Transverse colon (tissue), 4 donors: ENCODE data around the gene RAD9A. TPM values are rescaled to one million over a fixed set of nuclear protein-coding genes. Genes with fewer than 3 reads are reported as not detected.

ENCODE experiments used
- DNase-seq: peaks from one replicate; pipeline ENCODE4 v3.0.0-alpha.2; 2019
- H3K27ac ChIP-seq, 4 donors: fragments of 200-600 bp; sonication (generic); 2 replicates each; pipeline ENCODE4 v1.5.1; 2016 to 2018; ENCODE audit warnings: inconsistent platforms in 4 of 4
- H3K27me3 ChIP-seq: fragments of 200-600 bp; sonication (generic); 2 replicates; pipeline ENCODE4 v1.5.1; 2017; ENCODE audit warnings: inconsistent platforms
- H3K36me3 ChIP-seq, 4 donors: fragments of 200-600 bp; sonication (generic); 2 replicates each; pipeline ENCODE4 v1.5.1; 2017 to 2019; ENCODE audit warnings: inconsistent platforms in 4 of 4
- H3K4me1 ChIP-seq, 4 donors: fragments of 200-600 bp; sonication (generic); 2 replicates each; pipeline ENCODE4 v1.5.1; 2017 to 2020; ENCODE audit warnings: inconsistent platforms in 4 of 4
- H3K4me3 ChIP-seq, 4 donors: fragments of 200-600 bp; sonication (generic); 1 replicate in 1 of 4; 2 replicates in 3 of 4; pipeline versions ENCODE4 v1.5.1 to v1.6.1; 2017 to 2019; ENCODE audit warnings: inconsistent platforms in 4 of 4
- H3K9me3 ChIP-seq, 2 donors: fragments of 200-600 bp; sonication (generic); 2 replicates each; pipeline ENCODE4 v1.5.1; 2017 to 2019; ENCODE audit warnings: inconsistent platforms in 2 of 2
- EP300 ChIP-seq: sonication (generic); formaldehyde crosslinking; IDR thresholded peaks from one replicate; pipeline ENCODE4 v1.6.1; 2017; ENCODE audit warnings: antibody characterized with exemption, low read depth
- POLR2A ChIP-seq: fragments of 450-650 bp; IDR thresholded peaks from one replicate; pipeline ENCODE4 v1.6.1; 2016; ENCODE audit warnings: antibody characterized with exemption, mild to moderate bottlenecking, moderate library complexity
- POLR2AphosphoS5 ChIP-seq, 3 donors: sonication (generic); formaldehyde crosslinking; IDR thresholded peaks; one replicate each; pipeline ENCODE4 v1.6.1; 2016; ENCODE audit warnings: antibody characterized with exemption in 3 of 3
- WGBS, 2 donors: methylation state at CpG; one replicate each; pipeline ENCODE4 v1.1.5; 2018; ENCODE audit warnings: low coverage in 1 of 2; 5-methylcytosine and 5-hydroxymethylcytosine counted together
- in situ Hi-C, 4 donors: fragments of 200-750 bp; cut with MboI; loops; one replicate each; pipeline versions ENCODE4 v1.15.0 to v1.15.1; 2017; ENCODE audit warnings: low sequenced_read_pairs in 3 of 4, low pct_ligation_motif_present in 1 of 4, low pct_unique_long_range_greater_than_20kb in 1 of 4
- intact Hi-C: fragments of 100-400 bp; cut with DNase I; formaldehyde crosslinking; loops from one replicate; pipeline ENCODE4 v1.15.1; 2023; ENCODE audit warnings: low total_unique reads
- total RNA-seq, 4 donors: library from RNA; depleted of rRNA; stranded (reverse); fragments of >200 nt; gene quantifications; one replicate each; pipeline ENCODE4 v1.1.0, GENCODE V29; 2016
- TF ChIP-seq, protein P1 (sequence below), 5 experiments: fragments of 200-600 bp in 3 of 5; fragments of 450-650 bp in 2 of 5; sonication (generic) in 3 of 5; IDR thresholded peaks; 1 replicate in 2 of 5; 2 replicates in 3 of 5; pipeline ENCODE4 v1.5.1; 2016 to 2017; ENCODE audit warnings: antibody characterized with exemption in 5 of 5, inconsistent platforms in 3 of 5, mild to moderate bottlenecking in 2 of 5, moderate library complexity in 1 of 5

RAD9A gene
- total RNA-seq, 4 donors from 2014 or later: 37.8 to 470 (median 95.3) TPM

DNA sequence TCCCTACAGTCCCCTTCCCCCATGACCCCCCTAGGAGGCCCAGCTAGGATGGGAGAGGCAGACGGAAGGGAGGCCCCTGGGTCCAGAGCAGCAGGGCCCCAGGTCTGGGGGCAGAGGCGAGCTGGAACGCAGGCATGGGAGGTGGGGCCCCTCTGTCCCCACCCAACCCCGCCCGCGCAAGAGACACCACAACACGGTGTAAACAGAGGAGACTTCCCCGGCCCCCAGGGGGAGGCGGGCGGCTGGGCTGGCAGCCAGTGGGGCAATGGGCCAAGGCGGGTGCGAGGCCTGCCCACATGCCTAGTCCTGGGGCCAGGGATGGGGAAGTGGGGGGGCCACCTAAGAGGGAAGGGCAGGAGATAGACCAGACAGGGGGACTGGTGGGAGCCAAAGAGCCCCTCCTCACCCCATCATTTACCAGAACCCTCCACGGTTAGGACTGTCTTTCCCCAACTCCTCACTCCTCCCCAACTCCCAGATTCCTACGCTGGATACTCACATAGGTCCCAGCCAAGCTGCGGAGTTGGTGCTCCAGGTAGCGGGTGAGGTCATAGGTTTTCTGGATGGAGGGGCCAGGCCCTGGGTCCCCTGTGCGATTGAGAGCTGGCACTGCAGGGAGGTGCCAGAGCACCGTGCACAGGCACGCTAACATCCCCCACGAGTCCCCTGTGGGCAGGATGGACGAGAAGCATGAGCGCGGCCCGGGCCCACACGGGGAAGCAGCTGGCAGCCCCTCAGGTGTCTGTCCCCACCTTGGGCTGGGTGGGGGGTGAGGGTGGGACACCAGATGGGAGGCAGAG, 24.6 kb upstream of the RAD9A start:
- 57 to 60% methylated on average over 3 to 18 of the region's 25 CpGs for WGBS, 2 donors
- Histone ChIP-seq H3K9me3 (no peaks in the 10 kb centered on the region), H3K4me1 (peaks cover 21 to 63% (median 56%) of the 10 kb centered on the region in 4 donors), H3K36me3 (no peaks in the 10 kb centered on the region), H3K27me3 (no peaks in the 10 kb centered on the region), H3K27ac (peak overlapping the region; percentile 63 to 95 (median 92)), H3K4me3 (no peak overlapping the region)
- intact Hi-C loops: no loop called here
- TF ChIP-seq EP300: peak; percentile 29
- TF ChIP-seq, protein P1, sequence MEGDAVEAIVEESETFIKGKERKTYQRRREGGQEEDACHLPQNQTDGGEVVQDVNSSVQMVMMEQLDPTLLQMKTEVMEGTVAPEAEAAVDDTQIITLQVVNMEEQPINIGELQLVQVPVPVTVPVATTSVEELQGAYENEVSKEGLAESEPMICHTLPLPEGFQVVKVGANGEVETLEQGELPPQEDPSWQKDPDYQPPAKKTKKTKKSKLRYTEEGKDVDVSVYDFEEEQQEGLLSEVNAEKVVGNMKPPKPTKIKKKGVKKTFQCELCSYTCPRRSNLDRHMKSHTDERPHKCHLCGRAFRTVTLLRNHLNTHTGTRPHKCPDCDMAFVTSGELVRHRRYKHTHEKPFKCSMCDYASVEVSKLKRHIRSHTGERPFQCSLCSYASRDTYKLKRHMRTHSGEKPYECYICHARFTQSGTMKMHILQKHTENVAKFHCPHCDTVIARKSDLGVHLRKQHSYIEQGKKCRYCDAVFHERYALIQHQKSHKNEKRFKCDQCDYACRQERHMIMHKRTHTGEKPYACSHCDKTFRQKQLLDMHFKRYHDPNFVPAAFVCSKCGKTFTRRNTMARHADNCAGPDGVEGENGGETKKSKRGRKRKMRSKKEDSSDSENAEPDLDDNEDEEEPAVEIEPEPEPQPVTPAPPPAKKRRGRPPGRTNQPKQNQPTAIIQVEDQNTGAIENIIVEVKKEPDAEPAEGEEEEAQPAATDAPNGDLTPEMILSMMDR (IDR thresholded peaks at IDR 0.05): no peak
- peak in 2 of 3 donors; percentile 32 to 34 for TF ChIP-seq POLR2AphosphoS5 (IDR thresholded peaks at IDR 0.05)
- TF ChIP-seq POLR2A: no peak
- DNase-seq: peak; percentile 40
- in situ Hi-C loops: no loop called here

DNA sequence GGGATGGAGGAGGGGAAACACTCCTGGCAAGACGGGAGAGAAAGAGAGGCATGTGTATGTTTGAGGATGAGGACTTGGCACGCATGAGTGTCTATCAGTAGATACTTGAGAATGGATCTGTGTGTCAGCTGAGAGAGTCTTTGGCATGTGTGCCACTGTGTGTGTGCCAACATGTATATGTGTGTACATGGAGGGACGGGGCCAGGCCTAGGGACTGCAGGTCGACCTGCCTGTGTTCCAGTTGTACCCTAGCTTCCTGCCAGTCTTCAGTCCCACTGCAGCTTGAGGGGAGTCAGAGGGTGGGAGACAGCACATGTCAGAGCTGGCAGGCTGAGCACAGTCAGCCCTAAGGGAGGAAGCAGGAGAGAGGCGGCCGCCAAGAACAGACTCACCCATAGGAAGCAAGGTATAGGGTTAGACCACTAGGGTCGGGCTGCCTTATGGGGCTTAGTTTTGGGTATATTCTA, 24.0 kb upstream of the RAD9A start:
- Histone ChIP-seq H3K27ac (peak overlapping the region; percentile 63 to 95 (median 92)), H3K4me3 (no peak overlapping the region), H3K4me1 (peaks cover 22 to 65% (median 58%) of the 10 kb centered on the region in 4 donors), H3K9me3 (no peaks in the 10 kb centered on the region), H3K27me3 (no peaks in the 10 kb centered on the region), H3K36me3 (no peaks in the 10 kb centered on the region)
- in situ Hi-C loops (no loop called here), intact Hi-C loops (no loop called here)
- no peak for DNase-seq
- WGBS, 2 donors: 57 to 73% methylated on average over 3 to 7 of the region's 7 CpGs
- TF ChIP-seq EP300 (no peak), POLR2AphosphoS5 (IDR thresholded peaks at IDR 0.05) (no peak)
- TF ChIP-seq, protein P1 (IDR thresholded peaks at IDR 0.05): no peak

DNA sequence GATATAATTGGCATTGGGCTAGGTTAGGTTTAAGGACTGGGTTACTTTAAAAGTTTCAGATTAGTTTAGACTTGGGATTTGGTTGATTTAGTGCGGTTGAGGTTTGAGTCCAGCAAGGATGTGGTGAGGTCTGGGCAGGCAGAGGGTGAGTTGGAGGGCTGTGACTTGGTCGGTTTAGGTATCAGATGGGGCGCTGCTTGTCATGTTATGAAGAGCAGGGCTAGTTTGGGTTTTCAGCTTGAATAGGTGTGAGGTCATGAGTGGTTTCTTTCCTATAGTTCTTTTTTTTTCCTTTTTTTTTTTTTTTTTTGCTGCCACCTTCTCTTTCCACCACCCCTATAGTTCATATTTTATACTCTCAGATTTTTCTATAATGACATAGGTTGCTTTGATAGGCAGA, 23.2 kb upstream of the RAD9A start:
- DNase-seq: no peak
- no peaks in the 10 kb centered on the region for H3K36me3 ChIP-seq
- WGBS, 2 donors: 76% methylated on average over 3 of the region's 3 CpGs; no CpG with 5 or more reads in 1 of the 2 donors
- intact Hi-C loops (no loop called here), in situ Hi-C loops (no loop called here)
- no peak for TF ChIP-seq EP300
- TF ChIP-seq POLR2AphosphoS5 (IDR thresholded peaks at IDR 0.05): no peak
- peaks cover 22 to 65% (median 60%) of the 10 kb centered on the region in 4 donors for H3K4me1 ChIP-seq
- H3K27me3 ChIP-seq: no peaks in the 10 kb centered on the region
- peak overlapping the region; percentile 90 to 96 (median 95) for H3K27ac ChIP-seq
- H3K4me3 ChIP-seq: no peak overlapping the region
- H3K9me3 ChIP-seq: no peaks in the 10 kb centered on the region

DNA sequence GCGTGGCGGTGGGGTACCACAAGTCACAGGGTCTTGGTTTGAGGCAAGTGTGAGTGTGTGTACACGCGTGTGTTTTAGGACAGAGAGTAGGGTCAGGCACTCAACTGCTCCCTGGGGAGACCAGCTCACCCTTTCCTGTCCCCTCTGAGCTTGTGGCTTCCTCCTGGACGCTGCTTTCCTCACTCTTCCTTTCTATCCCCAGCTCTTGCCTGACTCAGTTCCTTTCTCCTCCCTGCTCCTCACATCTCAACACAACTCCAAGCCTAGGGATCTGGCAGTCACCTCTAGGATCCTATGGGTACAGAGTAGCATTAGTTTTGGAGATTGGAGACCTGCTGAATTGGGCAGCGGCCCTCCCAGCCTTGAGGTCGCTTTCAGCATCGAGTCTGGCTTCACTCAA, 22.5 kb upstream of the RAD9A start:
- WGBS, 2 donors: 17 to 71% methylated on average over 1 to 8 of the region's 8 CpGs

More for the DNA sequence above, 22.5 kb upstream of the RAD9A start:
- intact Hi-C loops (no loop called here), in situ Hi-C loops (no loop called here)
- DNase-seq: no peak
- Histone ChIP-seq H3K36me3 (no peaks in the 10 kb centered on the region), H3K27ac (peak overlapping the region; percentile 90 to 96 (median 95)), H3K4me1 (peaks cover 22 to 72% (median 66%) of the 10 kb centered on the region in 4 donors), H3K9me3 (no peaks in the 10 kb centered on the region), H3K4me3 (no peak overlapping the region), H3K27me3 (no peaks in the 10 kb centered on the region)
- TF ChIP-seq POLR2AphosphoS5 (IDR thresholded peaks at IDR 0.05) (no peak), POLR2A (no peak), EP300 (no peak)
- TF ChIP-seq, protein P1 (IDR thresholded peaks at IDR 0.05): no peak
